HG03196 (cell line): ENCODE data around the gene UNKL.

Experiments
- ATAC-seq: cut with Tn5 transposase; IDR thresholded peaks from one replicate; pipeline ENCODE4 v1.9.1; 2021; ENCODE audit not compliant: unreplicated experiment

UNKL gene

DNA sequence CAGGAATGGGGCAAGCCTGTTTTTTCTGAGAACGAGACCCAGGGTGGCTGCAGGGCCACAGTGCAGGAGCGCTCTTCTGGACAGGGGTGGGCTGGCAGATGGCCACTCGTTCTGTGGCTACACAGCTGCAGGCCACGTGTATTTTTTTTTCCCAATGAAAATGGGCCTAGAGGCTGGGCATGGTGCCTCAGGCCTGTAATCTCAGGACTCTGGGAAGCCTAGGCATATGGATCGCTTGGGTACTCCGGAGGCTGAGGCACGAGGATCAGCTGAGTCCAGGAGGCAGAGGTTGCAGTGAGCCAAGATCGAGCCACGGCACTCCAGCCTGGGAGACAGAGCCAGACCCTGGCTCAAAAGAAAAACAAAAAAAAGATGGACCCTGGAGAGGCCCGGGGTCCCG is 6.8 kb downstream of the UNKL start:
- ATAC-seq, result no peak

- no peak for ATAC-seq
These were observed 10.8 kb downstream of the UNKL start for GRCh38 chr16:1403733-1404132.

GRCh38 chr16:1403036-1403435 is 11.5 kb downstream of the UNKL start:
- no peak for ATAC-seq

DNA sequence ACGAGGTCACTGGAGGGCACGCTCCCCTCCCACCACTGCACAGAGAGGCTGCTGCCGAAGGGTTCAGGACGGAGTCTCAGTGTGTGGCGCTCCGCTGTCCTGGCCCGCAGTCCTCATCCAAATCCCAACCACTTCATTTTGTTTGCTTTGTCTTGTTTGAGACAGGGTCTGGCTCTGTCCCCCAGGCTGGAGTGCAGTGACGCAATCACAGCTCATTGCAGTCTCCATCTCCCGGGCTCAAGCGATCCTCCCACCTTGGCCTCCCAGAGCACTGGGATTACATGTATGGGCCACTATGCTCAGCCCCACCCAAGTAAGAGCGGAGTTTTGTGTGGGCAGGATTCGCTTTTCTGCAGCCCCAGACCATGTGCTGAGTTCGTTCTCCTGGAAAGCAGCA is 12.7 kb downstream of the UNKL start:
- ATAC-seq, result no peak

GRCh38 chr16:1401061-1401757 is 13.3 kb downstream of the UNKL start:
- ATAC-seq, result no peak

GRCh38 chr16:1398826-1399581 is 15.5 kb downstream of the UNKL start:
- no peak for ATAC-seq

GRCh38 chr16:1398351-1398750 is 16.2 kb downstream of the UNKL start:
- no peak for ATAC-seq

- ATAC-seq, result no peak
These were observed 16.7 kb downstream of the UNKL start for GRCh38 chr16:1397779-1398178.

DNA sequence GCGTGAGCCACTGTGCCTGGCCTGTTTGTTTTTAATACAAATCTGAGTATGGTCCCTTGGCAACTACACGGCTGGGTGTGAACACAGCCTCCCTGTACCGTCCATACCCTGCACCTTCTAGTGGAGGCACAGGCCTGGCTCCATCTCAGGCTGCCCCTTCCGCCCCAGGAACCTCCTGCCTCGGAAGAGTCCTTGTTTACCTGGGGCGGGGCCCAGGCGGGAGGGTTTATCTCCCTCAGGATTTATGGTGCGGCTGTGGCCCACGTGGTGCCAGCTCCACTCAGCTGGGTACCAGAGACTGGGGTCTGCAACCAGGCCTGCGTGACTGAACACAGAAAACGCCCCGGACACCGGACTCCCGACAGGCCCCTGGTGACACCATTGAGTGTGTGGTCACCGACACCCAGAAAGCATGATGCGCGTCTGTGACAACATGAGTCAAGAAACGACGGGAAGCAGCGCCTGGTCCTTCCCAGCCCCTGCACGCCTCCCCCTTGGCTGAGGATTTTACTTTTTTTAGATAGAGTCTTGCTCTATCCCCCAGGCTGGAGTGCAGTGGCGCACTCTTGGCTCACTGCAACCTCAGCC is 19.0 kb downstream of the UNKL start:
- ATAC-seq, result no peak

- no peak for ATAC-seq
These were observed 20.0 kb downstream of the UNKL start for GRCh38 chr16:1394367-1394951.

GRCh38 chr16:1393613-1394176 is 20.8 kb downstream of the UNKL start:
- no peak for ATAC-seq

DNA sequence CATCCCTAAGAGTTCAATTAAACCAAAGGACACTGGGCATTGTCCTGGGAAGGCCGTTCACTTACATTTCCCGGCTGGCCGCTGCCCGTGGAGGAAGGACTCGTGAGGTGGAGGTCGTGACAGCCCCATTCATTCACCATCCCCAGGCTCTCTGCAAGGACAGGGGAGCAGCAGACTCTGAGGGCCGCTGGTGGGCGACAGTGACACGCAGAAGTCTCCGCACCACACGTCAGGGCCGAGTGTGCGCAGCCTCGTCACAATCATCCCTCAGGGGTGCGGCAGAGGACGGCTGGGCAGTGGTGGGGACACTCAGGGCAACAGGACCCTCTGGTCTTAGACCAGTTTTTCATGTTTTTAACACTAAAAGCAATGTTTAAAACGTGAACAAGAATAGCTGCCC is 21.7 kb downstream of the UNKL start:
- ATAC-seq, result no peak

DNA sequence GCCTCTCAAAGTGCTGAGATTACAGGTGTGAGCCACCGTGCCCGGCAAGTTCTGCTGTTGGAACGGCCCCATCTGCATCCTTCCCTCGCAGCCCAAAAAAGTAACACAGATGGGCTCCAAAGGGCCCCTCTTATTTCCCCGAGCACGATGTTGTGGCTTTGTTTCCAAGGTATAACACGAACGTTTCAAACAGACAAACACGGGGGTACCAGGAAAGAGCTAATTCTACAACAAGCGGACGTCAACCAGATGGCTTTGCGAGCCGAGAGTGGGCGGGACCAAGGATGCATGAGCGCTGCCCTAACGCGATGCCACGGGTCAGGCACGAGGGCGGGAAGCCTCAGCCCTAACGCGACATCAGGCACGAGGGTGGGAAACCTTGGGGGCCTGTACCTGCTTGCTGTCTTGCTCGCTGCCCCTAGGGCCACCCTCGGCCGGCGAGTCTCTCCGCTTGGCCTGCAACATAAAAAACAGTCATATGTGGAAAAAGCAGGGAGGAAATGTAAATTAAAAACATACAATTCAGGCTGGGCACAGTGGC is 24.2 kb downstream of the UNKL start:
- no peak for ATAC-seq

DNA sequence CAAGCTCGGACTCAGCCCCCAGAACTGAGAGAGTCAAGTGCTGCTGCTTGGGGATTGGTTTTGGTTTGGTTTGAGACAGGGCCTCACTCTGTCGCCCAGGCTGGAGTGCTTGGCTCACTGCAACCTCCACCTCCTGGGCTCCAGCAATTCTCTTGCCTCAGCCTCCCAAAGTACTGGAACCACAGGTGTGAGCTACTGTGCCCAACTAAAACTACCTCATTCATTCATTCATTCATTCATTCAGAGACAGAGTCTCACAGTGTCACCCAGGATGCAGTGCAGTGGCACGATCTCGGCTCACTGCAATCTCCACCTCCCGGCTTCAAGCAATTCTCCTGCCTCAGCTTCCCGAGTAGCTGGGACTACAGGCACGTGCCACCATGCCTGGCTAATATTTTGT is 24.7 kb downstream of the UNKL start:
- no peak for ATAC-seq

DNA sequence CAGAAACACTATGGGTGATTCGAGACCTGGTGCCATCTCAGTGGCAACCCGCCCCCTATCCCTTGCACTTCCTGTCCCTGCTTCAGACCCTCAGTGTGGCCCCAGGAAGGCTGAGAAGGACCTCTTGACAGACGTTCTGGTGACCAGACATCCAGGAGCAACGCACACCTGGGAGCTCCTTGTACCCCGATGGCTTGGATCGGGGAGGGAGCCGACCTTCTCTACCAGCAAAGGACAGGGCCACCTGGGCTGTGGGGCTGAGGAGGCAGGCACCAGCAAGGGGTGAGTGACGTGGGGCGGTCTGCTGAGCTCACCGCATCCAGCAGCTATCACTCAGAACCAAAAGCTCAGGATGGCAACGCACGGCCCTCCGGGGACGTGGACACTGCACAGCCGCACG is 27.2 kb downstream of the UNKL start:
- no peak for ATAC-seq

GRCh38 chr16:1385232-1385631 is 29.3 kb downstream of the UNKL start:
- ATAC-seq, result no peak

DNA sequence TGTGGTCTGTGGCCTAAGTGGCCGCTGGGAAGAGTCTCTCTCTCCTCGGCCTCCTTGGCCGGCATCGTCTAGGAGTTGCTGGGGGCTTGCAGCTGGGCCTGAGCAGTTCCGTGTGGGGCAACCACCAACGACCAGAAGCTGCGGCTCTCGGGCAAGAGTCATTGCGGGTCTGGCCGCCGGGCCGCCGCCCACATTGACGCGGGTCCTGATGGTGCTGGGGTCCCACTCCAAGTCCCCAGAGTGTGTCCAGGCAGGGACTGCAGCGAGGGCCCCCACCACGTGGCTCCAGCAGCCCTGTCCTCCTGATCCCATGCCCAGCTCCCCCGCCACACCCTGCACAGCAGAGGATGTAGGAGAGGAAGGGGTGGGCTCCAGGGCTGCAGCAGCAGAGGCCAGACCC is 30.9 kb downstream of the UNKL start:
- no peak for ATAC-seq

DNA sequence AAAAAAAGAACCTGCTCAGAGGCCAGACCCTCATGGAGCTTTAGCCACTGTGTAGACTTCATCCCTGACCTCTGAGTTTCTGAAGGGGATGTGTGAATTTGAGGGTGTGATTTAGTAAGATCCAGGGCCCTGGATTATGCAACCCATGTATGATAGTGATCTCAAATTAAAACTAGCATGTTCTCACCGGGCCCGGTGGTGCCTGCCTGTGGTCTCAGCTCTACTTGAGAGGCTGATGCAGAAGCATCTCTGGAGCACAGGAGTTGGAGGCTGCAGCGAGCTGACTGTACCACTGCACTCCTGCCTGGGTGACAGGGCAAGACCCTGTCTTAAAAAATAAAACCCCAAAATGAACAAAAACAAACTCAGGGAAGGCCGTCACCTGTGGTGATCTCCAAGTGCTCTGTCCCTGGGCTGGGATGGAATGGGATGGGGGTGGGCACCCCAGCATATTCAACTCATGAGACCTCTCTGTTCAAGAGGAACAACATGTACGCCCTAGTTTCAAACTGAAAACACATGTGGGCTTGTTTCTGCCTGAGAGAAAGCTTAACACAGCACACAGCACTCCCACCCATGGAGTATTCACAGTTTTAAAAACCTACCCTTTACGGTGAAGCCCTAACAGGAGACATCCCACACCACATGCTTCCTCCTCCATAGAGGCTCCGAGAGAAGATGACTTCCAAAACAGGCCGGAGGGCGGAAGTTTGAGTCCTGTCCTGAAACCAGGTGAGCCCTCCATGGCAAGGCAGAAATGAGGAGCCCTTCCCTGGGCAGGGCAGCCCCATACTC is 32.7 kb downstream of the UNKL start:
- no peak for ATAC-seq

GRCh38 chr16:1380195-1380594 is 34.3 kb downstream of the UNKL start:
- no peak for ATAC-seq

DNA sequence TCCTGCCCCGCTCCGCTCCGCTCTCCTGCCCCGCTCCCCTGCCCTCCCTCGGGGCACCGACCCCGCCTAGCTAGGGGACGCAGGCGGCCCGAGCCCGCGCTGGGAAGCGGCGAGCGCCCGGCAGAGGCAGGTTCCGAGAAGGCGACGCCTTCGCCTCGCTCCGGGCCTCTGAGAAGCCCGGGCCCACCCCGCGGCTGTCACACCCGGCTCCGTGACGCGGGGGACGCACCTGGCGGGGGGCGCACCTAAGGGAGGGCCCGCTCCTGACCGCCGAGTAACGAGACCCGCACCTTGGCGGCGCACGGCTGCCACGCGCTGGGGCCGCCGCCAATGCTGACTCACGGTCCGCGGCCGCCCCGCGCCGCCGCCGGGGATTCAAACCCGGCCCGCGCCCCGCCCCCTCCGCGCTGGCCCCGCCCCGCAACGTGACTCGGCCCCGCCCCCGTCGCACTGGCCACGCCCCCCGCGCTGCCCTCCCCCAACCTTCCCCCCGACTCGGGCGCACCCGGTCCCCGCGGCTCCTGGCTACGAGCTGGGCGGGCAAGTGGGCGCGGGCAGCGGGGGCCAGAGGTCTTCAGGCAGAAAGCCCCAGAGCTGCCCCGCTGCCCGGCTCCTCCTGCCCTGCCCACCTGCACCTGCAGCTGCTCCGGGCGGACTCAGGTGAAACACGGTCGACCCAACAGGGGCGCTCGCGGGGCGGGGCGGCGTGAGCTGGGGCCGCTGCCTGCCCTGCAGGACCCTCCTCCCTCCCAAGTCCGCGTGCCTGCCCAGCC is 35.0 kb downstream of the UNKL start:
- ATAC-seq, result no peak
